HG03575 (cell line): Measurements from ENCODE around the gene AZIN2.
"Not testable (repeated sequence)": the region's sequence is repeated elsewhere in the genome, so short reads cannot be mapped to it uniquely, and the experiment has no call there.

ENCODE experiments used
- ATAC-seq: cut with Tn5 transposase; IDR thresholded peaks from one replicate; pipeline ENCODE4 v1.9.1; 2021; ENCODE audit not compliant: unreplicated experiment, insufficient number of reproducible peaks, low FRiP score; ENCODE audit errors: extremely low read depth

AZIN2 gene

GRCh38 chr1:33088119-33088906 lies 7.4 kb downstream of the AZIN2 start:
- no peak for ATAC-seq

- no peak for ATAC-seq
These were observed 8.5 kb downstream of the AZIN2 start for GRCh38 chr1:33089457-33089856.

- no peak for ATAC-seq
These were observed 11.5 kb downstream of the AZIN2 start for GRCh38 chr1:33092438-33092837.

GRCh38 chr1:33093004-33093403 lies 12.1 kb downstream of the AZIN2 start:
- ATAC-seq = no peak

GRCh38 chr1:33094486-33094885 lies 13.5 kb downstream of the AZIN2 start:
- no peak for ATAC-seq

DNA sequence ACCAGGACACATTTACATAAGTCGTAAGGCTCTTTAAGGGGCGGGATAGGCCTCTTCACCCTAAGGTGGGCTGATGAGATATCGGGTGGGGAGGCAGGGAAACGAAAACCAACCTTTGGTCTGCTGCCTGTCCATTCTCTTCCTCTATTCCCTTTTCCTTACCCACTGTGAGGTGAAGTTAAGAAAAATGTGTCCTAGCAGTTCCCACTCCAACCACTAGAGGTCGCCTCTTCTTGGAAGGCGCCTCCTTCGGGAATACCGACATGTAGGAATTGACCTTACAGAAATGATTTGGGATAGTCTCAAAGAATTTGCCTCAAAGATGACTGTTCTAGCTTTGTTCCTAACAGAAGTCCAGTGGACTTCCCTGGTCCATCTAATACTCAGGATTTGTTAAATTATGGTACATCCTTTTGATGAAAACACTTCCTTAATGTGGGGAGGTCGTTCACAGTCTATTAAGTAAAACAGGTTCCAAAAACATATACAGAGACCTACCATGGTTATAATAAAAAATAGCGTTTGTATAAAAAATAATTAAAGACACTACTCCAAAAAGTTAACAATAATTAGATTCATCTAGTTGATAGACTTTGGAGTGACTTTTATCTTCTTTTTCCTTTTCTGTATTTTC lies 14.1 kb downstream of the AZIN2 start:
- no peak for ATAC-seq

DNA sequence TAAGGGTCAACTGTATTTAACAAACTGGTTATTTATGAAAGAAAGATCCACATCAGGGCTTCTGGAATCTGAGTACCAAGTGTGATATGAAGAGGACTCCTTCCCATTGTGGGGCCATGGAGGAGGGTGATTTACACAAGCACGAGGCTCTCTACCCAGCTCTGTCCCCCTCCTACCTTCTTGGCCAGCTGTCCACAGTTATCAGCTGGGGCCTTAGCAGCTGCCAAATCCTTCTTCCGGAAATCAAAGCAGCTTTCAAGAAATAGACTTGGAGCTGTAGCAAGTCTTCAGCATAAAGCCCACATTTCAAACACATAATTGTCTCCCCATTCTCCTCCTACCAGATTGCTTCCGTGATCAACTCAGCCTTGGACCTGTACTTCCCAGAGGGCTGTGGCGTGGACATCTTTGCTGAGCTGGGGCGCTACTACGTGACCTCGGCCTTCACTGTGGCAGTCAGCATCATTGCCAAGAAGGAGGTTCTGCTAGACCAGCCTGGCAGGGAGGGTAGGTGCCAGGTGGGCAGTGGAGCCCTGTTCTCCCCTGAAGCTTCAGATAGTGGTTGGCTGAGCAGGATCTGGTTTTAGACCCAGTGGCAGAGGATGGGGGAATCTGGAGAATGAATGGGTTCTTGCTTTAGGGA lies 15.5 kb downstream of the AZIN2 start:
- no peak for ATAC-seq

DNA sequence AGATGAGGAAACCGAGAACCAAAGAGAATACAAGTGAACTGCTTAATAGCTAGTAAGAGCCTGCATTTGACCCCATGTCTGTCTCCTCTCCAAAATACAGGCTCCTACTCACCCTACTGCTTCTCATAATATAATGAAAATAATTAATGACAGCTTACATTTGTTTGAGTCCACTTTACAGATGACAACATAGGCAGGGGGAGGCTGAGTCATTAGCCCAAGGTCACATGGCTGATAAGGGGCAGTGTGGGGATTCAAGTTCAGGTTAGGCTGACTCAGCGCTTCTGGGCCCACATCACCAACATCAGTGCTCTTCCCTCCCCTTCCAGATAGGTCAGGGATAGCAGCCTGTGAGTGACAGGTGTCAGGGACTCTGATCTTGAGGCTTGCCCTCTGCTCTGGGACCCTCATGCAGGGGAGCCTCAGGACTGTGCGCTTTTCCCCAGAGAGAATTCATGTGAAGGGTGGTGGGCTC lies 16.2 kb downstream of the AZIN2 start:
- ATAC-seq = no peak

DNA sequence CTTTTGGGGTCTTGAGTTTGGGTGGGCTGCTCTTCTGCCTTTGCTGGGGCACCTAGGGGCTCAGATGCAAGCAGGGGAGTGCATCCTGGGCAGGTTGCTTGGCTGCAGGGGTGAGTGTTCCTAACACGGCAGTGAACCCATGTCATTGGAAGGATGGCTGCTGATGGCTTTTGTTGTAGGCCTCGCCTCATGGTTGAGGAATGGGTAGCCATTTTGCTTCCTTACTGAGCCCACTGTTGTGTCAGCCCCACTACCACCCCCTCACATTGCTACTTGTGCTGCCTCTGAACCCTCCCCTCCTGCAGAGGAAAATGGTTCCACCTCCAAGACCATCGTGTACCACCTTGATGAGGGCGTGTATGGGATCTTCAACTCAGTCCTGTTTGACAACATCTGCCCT lies 16.8 kb downstream of the AZIN2 start:
- ATAC-seq = no peak

DNA sequence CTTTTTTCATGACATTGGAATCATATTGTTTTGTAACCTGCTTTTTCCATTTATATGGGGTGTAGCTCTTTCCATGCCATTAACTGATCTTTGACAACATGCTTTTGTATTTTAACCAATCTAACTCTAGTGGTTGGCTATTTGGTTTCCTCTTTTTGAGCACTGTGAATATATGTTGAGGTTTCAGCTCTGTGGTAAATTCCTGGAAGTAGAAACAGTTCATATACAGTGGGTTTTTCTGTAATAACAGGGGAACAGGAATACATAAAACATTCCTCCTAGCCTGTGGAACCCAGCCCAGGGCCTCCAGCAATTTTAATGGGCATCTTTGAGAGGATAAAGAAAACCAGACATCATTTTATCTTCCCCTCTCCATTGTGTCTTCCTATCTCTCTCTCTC lies 17.4 kb downstream of the AZIN2 start:
- ATAC-seq = no peak

DNA sequence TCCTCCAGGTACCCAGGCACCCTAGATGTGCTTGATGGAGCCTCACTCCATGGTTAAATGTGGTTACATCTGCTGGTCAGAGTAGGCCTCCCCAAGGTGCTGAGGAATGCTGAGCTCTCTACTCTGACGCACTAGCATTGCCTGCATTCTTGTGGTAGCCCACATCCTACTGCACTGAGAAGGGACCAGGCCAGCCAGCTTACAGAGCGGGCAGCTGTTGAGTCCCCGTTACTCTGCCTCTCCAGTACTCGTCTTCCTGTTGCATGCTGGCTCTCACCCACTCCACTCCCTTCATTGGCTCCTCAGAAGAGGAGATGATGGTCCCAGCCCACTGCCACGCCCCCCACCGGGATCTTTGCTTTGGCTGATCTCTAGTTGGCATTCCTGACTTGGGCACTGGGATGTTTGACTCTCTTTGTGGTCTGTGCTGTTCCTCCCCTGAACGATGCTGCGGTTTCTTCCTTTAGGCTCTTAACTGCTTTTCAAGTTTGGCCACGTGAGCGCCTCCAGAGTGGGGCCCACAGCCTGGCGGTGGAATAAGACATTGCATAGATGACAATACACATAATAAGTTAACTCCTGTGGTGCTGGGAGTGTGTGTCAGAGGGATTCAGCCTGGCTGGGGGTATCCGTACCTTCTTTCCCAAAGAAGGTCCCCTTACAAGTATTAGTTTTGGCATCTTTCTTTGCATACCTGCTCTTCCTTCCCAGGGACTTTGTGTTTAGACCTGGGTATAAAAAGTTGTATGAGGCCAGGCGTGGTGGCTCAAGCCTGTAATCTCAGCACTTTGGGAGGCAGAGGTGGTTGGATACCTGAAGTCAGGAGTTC lies 18.6 kb downstream of the AZIN2 start:
- no peak for ATAC-seq

GRCh38 chr1:33100119-33100415 lies 19.1 kb downstream of the AZIN2 start:
- ATAC-seq = not testable (repeated sequence)

DNA sequence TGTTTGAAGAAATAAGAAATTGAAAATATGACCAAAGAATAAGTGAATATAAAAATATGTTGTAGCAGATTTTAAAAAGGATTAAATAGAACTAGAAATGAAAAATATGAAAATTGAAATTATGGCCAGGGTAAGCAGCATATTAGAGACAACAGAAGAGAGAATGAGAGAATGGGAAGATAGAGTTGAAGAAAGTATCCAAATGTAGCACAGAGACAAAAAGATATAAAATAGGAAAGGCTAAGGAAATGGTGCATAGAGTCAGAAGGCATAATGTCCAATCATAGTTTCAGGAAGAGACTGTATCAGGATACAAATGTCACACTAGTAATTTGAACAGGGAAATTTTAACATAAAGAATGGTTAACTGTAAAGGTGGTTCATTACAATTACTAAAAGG lies 29.5 kb downstream of the AZIN2 start:
- ATAC-seq = no peak

DNA sequence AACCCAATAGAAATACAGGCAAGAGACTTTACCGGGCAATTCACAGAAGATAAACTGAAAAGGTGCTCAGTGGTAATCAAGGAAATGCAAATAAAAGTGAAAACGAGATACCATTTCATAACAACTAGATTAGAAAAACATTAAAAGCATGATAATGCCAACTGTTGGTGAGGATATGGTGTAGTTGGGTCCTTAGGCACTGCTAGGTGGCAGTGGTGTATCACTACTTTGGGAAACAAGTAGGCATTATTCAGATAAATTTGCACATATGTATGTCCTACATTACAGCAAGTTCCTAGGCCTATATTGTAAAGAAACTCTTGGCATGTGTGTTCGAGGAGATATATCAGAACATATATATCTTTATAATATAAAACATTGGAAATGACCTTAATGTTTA lies 31.0 kb downstream of the AZIN2 start:
- ATAC-seq = no peak

GRCh38 chr1:33117440-33118085 lies 36.6 kb downstream of the AZIN2 start:
- no peak for ATAC-seq

GRCh38 chr1:33118274-33118673 lies 37.3 kb downstream of the AZIN2 start:
- ATAC-seq = no peak

GRCh38 chr1:33119050-33119449 lies 38.1 kb downstream of the AZIN2 start:
- ATAC-seq = no peak

- ATAC-seq = no peak
These were observed 38.7 kb downstream of the AZIN2 start for GRCh38 chr1:33119532-33120217.
